ENCODE data around the gene PARD3.

- TF ChIP-seq CTCF (IDR thresholded peaks at IDR 0.05) (no peak), POLR2A (IDR thresholded peaks at IDR 0.05) (no peak)
Observed at GRCh38 chr10:34771525-34771924, 43.6 kb downstream of the PARD3 start.

Data from Peyer's patch (tissue), 4 donors.